Activated T-helper 2 cell treated with anti-CD3 and anti-CD28 coated beads, Interferon-gamma antibody, Interleukin-2, Interleukin-4, amounts not matched to agents 10 μg/mL and 5 μg/mL and 100 μg/mL, durations not matched to agents 14 hours and 24 hours and 36 hours (primary cell): ENCODE results near the gene SLC6A12. TPM values are rescaled to one million over a fixed set of nuclear protein-coding genes. Genes with fewer than 3 reads are reported as not detected.

Experiments used
- DNase-seq: peaks from one replicate; pipeline ENCODE4 v3.0.0; 2021; ENCODE audit warnings: low spot score
- H3K27ac Mint-ChIP-seq: one replicate; pipeline ENCODE4 v1.8.0; 2021; ENCODE audit warnings: mixed read lengths
- H3K27me3 Mint-ChIP-seq: one replicate; pipeline ENCODE4 v1.8.0; 2021; ENCODE audit warnings: low read depth, mixed read lengths
- H3K36me3 Mint-ChIP-seq: one replicate; pipeline ENCODE4 v1.8.0; 2021; ENCODE audit warnings: low read depth, mixed read lengths
- H3K4me1 Mint-ChIP-seq: one replicate; pipeline ENCODE4 v1.8.0; 2021; ENCODE audit warnings: low read depth, mixed read lengths
- H3K4me3 Mint-ChIP-seq: one replicate; pipeline ENCODE4 v1.8.0; 2021; ENCODE audit warnings: low read depth, mild to moderate bottlenecking, moderate library complexity, mixed read lengths
- H3K9me3 Mint-ChIP-seq: one replicate; pipeline ENCODE4 v1.8.0; 2021; ENCODE audit warnings: mixed read lengths
- intact Hi-C: fragments of 100-400 bp; cut with micrococcal nuclease; formaldehyde crosslinking; loops from one replicate; pipeline ENCODE4 v1.15.1; 2023
- total RNA-seq: library from RNA; stranded (reverse); gene quantifications from 2 replicates; pipeline ENCODE4 v1.2.3, GENCODE V29; 2022

Gene SLC6A12
- total RNA-seq, 1 donor from 2014 or later = 0.37 TPM

DNA sequence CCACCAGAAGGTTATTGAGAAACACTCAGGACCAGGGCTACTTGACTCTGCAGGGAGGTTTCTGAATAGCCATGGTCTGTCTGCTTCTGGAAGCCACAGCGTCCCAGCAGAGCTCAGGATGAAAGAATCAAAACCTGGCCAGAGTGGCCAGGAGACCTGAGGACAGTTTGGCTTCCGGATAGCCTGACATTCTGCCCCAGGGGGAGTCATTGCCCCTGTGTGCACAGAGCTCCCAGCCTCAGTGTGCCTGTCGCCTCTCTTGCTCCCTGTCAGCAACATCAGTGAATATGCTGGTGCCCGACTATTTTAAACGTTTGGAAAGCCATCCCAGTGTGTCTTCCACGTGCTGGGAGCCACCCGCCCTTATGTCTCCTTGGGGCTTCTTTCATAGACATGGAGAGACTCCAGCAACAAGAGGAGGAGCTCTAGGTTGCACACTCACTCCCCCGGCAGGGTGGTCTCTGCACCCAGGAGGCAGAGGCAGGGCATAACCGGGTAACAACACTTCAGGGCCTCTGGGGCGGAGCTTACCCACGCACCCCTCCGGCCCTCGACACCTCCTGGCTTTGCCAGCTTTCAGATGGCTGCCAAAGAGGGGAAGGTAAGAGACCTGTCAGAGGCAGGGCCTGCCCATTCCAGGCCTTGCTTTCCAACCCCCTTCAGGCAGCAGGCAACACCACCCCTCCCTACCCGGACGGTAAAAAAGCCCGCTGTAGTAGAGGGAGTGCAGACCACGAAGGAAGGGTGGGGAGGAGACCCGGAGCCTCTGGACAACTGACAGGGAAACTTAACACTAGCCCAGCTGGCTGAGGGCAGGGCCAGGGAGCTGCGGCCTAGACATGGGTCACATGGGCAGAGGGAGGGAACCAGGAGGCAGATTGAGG lies 19.0 kb upstream of the SLC6A12 start:
- intact Hi-C loops = no loop called here
- Mint-ChIP-seq H3K36me3 (no peaks in the 10 kb centered on the region), H3K4me1 (no peaks in the 10 kb centered on the region), H3K27me3 (no peaks in the 10 kb centered on the region), H3K9me3 (peaks cover 10% of the 10 kb centered on the region), H3K27ac (no peak overlapping the region), H3K4me3 (no peak overlapping the region)
- no peak for DNase-seq

DNA sequence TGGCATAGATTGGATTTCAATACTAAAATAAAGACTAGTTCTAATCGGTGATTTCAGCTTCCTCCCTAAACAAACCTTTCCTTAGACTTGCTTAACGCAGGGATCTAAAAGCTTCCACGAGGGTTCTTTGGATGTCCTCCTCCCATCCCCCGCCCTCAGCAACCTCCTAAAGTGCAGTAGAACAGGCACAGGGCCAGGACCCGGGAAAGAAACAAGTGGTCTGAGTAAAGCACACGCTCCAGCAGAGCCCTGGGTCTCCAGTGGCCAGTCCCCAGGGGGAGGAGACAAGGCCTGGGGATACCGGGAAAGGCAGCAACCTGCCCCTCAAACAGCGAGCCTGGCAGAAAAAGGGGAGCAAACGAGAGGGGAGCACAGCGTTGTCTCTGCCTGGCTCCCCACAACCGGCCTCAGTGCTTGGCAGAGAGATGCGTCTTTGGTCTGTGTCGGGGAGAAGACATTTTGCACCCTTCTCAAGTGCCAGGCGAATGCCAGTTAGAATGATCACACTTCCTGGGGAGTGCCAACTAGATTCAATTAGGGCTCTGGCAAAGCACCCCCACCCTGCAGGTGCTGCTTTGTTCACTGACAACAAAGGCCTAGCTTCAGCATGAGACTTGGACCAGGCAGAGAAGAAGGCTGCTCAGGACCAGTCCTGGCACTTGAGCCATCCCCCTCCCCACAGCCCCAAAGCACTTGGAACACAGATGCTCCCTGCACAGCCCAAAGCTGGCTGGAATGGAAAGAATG lies 17.1 kb upstream of the SLC6A12 start:
- peaks cover 1% of the 10 kb centered on the region for H3K27me3 Mint-ChIP-seq
- H3K9me3 Mint-ChIP-seq = peaks cover 3% of the 10 kb centered on the region
- H3K27ac Mint-ChIP-seq = no peak overlapping the region
- intact Hi-C loops = no loop called here
- no peak overlapping the region for H3K4me3 Mint-ChIP-seq
- no peak for DNase-seq
- no peaks in the 10 kb centered on the region for H3K4me1 Mint-ChIP-seq
- H3K36me3 Mint-ChIP-seq = no peaks in the 10 kb centered on the region

DNA sequence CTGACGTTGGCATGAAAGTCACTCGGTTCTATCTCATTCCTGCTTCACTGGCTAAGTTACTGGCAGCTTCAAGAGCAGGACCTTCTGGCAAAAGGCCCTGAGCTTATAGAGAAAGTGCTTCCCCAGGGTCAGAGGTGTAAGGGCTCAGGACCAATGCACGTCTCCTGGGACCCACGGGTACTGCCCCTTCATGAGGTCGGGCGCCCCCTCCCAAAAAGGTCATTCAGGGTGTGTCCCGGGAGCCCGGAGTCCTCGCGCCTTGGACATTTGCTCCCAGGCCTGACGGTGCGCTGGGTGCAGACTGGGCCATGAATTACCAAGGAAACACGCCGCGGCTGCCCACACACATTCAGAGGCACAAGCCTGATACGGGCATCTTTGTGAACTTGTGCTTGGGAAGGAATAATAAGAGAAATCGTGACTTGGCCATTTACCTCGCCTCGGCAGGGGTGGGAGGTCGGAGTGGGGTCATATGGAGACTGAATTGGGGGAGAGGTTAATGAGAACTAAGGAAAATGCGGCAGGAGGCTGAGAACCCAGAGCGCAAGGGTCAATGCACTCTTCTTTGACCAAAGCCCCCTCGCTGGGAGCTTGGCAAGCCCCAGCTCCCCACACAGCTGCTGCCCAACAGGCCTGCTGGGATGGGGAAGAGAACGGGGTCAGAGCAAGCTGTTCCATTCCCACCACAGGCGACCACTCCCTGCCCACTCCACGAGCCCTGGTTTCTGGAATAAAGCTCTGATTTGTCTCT lies 15.7 kb upstream of the SLC6A12 start:
- H3K27me3 Mint-ChIP-seq = peaks cover 1% of the 10 kb centered on the region
- no peaks in the 10 kb centered on the region for H3K4me1 Mint-ChIP-seq
- no peaks in the 10 kb centered on the region for H3K36me3 Mint-ChIP-seq
- no peaks in the 10 kb centered on the region for H3K9me3 Mint-ChIP-seq
- H3K4me3 Mint-ChIP-seq = no peak overlapping the region
- intact Hi-C loops = no loop called here
- DNase-seq = no peak
- no peak overlapping the region for H3K27ac Mint-ChIP-seq

DNA sequence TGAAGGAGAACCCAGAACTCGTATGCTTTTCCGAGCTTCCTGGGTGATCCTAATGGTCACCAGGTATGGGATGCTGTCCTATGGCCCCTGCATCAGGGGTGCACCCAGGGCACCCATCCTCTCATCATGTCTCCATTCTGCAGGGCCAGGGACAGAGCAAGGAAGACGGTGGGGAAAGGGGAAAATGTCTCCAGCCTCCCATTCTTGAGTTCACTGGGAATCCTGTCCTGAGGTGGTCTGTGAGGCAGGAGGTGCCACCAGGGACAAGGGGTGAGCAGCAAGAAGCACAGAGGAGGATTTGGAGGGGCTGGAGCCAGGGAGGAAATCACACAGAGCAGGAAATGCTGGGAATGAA lies 14.9 kb upstream of the SLC6A12 start:
- H3K4me3 Mint-ChIP-seq = no peak overlapping the region
- no peaks in the 10 kb centered on the region for H3K4me1 Mint-ChIP-seq
- no peaks in the 10 kb centered on the region for H3K9me3 Mint-ChIP-seq
- intact Hi-C loops = no loop called here
- peaks cover 1% of the 10 kb centered on the region for H3K27me3 Mint-ChIP-seq
- no peaks in the 10 kb centered on the region for H3K36me3 Mint-ChIP-seq
- DNase-seq = no peak
- no peak overlapping the region for H3K27ac Mint-ChIP-seq

DNA sequence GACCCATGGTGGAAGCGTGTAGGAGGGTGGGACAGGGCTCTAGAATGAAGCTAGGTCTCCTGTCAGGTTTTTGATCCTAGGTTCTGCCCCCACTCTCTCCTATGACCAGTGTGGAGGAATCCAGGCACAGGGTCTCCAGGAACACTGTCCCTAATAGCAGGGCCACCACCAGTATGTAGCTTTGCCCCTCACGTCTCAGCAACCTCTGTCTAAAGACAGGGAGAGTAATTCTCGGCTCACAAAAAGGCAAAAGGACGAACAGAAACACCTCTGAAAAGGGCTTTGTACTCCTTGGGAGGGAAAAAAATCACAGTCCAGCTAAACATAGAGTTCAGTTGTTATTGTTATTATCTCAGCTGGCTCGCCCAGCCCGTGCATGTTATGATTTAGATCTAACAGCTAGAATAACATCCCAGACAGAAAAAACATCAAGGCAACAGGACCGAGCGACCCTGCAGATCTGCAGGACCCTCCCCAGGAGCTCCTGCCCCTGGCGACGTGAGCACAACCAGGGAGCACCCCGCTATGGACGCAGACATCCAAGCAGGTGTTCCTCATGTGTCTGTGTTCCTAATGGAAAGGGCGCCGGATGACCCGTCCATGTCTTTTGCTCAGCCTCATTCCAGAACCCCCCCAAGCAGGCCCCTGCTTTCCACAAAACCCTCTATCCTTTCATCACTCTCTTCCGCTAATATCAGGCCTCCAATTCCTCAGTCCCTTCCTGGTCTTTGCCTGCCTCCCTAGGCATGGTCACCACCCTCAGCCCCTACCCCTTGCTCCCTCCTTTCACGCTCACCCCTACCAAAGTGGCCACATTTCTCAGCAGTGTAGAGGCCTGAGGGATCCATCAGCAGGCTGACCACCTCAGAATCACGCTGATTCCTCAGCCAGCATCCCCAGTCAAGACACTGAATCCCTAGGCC lies 14.2 kb upstream of the SLC6A12 start:
- intact Hi-C loops = no loop called here
- Mint-ChIP-seq H3K27me3 (peaks cover 1% of the 10 kb centered on the region), H3K36me3 (no peaks in the 10 kb centered on the region), H3K4me3 (no peak overlapping the region), H3K9me3 (no peaks in the 10 kb centered on the region), H3K4me1 (no peaks in the 10 kb centered on the region), H3K27ac (no peak overlapping the region)
- no peak for DNase-seq

DNA sequence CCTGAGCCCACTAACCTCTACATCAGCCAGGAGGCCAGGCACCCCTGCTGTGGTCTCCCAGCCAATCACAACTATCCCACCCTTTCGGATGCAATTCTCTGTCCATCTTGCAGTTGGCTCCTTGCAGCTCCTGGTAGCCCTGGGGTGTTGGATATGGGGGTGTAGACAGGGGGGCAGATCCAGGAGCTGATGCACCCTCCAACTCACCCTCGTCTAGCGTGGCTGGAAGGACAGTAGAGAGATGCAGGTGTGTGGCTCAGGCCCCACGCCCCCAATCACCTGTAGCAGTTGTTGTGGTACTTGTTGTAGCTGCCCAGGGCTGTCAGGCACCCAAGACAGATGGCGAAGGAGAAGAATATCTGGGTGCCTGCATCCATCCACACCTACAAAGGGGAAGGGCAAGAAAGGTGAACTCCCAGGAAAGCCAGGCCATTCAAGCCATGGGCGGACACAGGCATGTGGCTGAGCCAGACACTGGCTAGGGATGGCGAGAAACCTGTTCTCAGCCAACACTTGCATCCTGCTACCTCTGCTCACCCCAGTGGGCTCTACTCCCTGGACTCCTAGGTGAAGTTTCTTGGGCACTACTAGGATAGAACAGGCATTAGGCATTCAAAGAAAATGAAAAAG lies 13.4 kb upstream of the SLC6A12 start:
- no peak overlapping the region for H3K4me3 Mint-ChIP-seq
- H3K9me3 Mint-ChIP-seq = no peaks in the 10 kb centered on the region
- H3K36me3 Mint-ChIP-seq = no peaks in the 10 kb centered on the region
- intact Hi-C loops = no loop called here
- DNase-seq = no peak
- no peaks in the 10 kb centered on the region for H3K4me1 Mint-ChIP-seq
- H3K27ac Mint-ChIP-seq = no peak overlapping the region
- H3K27me3 Mint-ChIP-seq = peaks cover 1% of the 10 kb centered on the region

DNA sequence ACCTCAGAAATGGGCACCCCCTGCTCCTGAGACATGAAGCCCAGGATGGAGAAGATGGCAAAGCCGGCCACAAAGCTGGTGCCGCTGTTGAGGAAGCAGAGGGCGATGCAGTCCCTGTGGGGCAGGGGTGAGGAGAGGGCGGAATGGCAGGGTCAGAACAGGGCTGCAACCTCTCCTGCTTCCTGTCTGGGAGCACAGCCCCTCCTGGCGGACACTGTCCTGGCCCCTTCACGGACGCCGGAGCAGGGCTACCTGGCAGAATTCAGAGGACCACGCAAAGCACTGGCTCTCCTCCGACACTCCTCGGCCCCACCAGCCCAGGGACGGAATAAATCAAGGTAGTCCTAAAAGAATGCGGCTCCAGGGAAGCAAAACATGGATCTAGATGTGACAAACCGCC lies 12.4 kb upstream of the SLC6A12 start:
- H3K9me3 Mint-ChIP-seq = no peaks in the 10 kb centered on the region
- H3K36me3 Mint-ChIP-seq = no peaks in the 10 kb centered on the region
- intact Hi-C loops = no loop called here
- no peaks in the 10 kb centered on the region for H3K4me1 Mint-ChIP-seq
- no peak overlapping the region for H3K27ac Mint-ChIP-seq
- H3K27me3 Mint-ChIP-seq = peaks cover 1% of the 10 kb centered on the region
- DNase-seq = no peak
- no peak overlapping the region for H3K4me3 Mint-ChIP-seq

DNA sequence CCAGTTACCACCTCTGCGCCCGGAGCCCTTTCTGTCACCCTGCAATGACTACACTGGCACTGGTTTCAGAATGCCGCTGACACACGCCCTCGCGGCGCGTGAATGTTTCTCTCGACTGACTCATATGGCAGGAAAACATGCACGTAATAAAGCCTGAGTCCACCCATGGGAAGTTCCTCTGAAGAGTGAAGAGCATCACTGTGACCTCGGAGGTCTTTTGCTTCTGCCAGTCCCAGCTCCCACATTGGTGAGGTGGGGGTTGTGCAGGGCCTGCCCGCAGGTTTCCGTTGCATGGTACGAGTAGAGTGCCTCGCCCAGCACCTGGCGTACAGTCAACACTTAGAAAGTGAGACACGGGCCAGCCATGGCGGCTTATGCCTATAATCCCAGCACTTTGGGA lies 11.1 kb upstream of the SLC6A12 start:
- no peak overlapping the region for H3K4me3 Mint-ChIP-seq
- no peaks in the 10 kb centered on the region for H3K9me3 Mint-ChIP-seq
- no peaks in the 10 kb centered on the region for H3K36me3 Mint-ChIP-seq
- peaks cover 1% of the 10 kb centered on the region for H3K27me3 Mint-ChIP-seq
- no peak for DNase-seq
- no peak overlapping the region for H3K27ac Mint-ChIP-seq
- intact Hi-C loops = no loop called here
- H3K4me1 Mint-ChIP-seq = no peaks in the 10 kb centered on the region

DNA sequence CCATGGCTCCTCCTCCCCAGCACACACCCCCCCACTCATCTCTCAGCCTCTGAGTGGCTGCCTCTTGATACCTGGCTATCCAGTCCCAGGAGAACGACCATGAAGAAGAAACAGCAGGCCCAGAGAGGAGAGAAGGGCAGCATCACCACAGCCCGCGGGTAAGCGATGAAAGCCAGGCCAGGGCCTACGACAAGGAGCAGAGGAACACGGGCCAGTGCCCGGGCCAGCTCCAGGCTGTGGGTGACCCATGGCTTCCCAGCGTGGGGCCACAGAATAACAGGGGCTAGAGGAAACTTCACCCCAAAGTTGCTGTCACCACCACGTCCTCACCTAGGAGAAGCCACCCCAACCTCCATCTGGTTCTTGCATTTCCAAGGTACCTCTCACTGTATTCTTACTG lies 10.4 kb upstream of the SLC6A12 start:
- H3K36me3 Mint-ChIP-seq = no peaks in the 10 kb centered on the region
- H3K4me3 Mint-ChIP-seq = no peak overlapping the region
- H3K27me3 Mint-ChIP-seq = peaks cover 1% of the 10 kb centered on the region
- intact Hi-C loops = no loop called here
- H3K27ac Mint-ChIP-seq = no peak overlapping the region
- no peaks in the 10 kb centered on the region for H3K4me1 Mint-ChIP-seq
- DNase-seq = no peak
- H3K9me3 Mint-ChIP-seq = no peaks in the 10 kb centered on the region

DNA sequence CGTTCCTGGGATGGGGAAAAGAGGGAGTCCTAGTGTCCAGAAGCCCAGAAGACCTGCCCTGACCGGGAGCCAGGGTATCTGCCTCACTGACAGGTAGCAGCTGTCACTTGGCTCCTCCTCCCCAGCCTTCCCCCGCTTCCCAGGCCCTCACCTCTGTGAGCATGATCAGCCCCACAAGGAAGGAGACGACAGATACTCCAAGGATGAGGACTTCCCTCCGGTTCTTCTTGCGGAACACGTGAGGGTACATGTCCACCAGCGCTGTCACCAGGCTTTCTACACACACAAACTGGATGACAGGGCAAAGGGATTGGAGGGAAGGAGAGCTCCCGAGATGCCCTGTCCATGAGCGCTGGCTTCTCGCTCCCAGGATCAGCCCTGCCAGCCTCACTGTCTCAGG lies 9.9 kb upstream of the SLC6A12 start:
- Mint-ChIP-seq H3K27me3 (peaks cover 1% of the 10 kb centered on the region), H3K4me3 (no peak overlapping the region), H3K27ac (no peak overlapping the region), H3K36me3 (no peaks in the 10 kb centered on the region), H3K4me1 (no peaks in the 10 kb centered on the region), H3K9me3 (no peaks in the 10 kb centered on the region)
- intact Hi-C loops = no loop called here
- no peak for DNase-seq

DNA sequence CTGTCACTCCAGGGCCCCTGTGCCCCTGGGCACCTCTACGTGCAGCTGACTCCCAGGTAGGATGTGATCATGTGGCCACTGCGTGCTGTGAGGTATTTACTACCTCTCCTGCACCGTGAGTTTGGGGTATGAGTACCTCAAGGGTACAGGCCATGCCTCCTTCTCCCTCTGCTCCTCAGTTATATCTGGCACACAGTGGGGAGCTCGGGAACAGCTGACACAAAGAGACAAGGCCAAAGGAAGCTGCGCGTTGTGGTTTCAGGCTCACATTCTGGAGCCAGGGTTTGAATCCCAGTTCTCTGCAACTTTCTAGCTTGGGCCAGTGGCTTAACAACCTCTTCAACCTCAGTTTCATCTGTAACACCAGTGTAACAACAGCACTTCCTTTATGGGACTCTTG lies 7.8 kb upstream of the SLC6A12 start:
- Mint-ChIP-seq H3K4me1 (no peaks in the 10 kb centered on the region), H3K36me3 (no peaks in the 10 kb centered on the region), H3K4me3 (no peak overlapping the region), H3K27me3 (no peaks in the 10 kb centered on the region), H3K9me3 (no peaks in the 10 kb centered on the region), H3K27ac (no peak overlapping the region)
- DNase-seq = no peak
- intact Hi-C loops = no loop called here
